ENCODE measurements around the gene TRPT1.
A peak's percentile ranks its signal among the peaks of the same experiment; 100 is the strongest.

The TRPT1 gene

GRCh38 chr11:64204464-64204989, 21.5 kb downstream of the TRPT1 start:
- H3K4me3 Mint-ChIP-seq = peak overlapping the region; percentile 53
- no peaks in the 10 kb centered on the region for H3K27me3 Mint-ChIP-seq
- DNase-seq (peak; percentile 75), ATAC-seq (peak; percentile 16)
- peaks cover 46% of the 10 kb centered on the region for H3K4me1 Mint-ChIP-seq
- no peaks in the 10 kb centered on the region for H3K9me3 Mint-ChIP-seq
- H3K36me3 Mint-ChIP-seq (ENCODE audit: low read depth) = peaks cover 76% of the 10 kb centered on the region
- H3K27ac Mint-ChIP-seq = peak overlapping the region; percentile 96

GRCh38 chr11:64204080-64204440, 21.9 kb downstream of the TRPT1 start:
- peak overlapping the region; percentile 96 for H3K27ac Mint-ChIP-seq
- no peak for ATAC-seq
- no peak for DNase-seq
- H3K4me3 Mint-ChIP-seq = no peak overlapping the region
- no peaks in the 10 kb centered on the region for H3K27me3 Mint-ChIP-seq
- peaks cover 42% of the 10 kb centered on the region for H3K4me1 Mint-ChIP-seq
- H3K9me3 Mint-ChIP-seq = no peaks in the 10 kb centered on the region
- H3K36me3 Mint-ChIP-seq (ENCODE audit: low read depth) = peaks cover 77% of the 10 kb centered on the region

GRCh38 chr11:64203421-64204079, 22.4 kb downstream of the TRPT1 start:
- H3K36me3 Mint-ChIP-seq (ENCODE audit: low read depth) = peaks cover 75% of the 10 kb centered on the region
- peak overlapping the region; percentile 40 for H3K27ac Mint-ChIP-seq
- H3K4me3 Mint-ChIP-seq = no peak overlapping the region

GRCh38 chr11:64202992-64203391, 23.0 kb downstream of the TRPT1 start:
- peaks cover 34% of the 10 kb centered on the region for H3K4me1 Mint-ChIP-seq
- DNase-seq (no peak), ATAC-seq (no peak)
- no peaks in the 10 kb centered on the region for H3K9me3 Mint-ChIP-seq
- H3K27me3 Mint-ChIP-seq = no peaks in the 10 kb centered on the region
- H3K27ac Mint-ChIP-seq = no peak overlapping the region
- H3K36me3 Mint-ChIP-seq (ENCODE audit: low read depth) = peaks cover 79% of the 10 kb centered on the region
- H3K4me3 Mint-ChIP-seq = no peak overlapping the region

More at GRCh38 chr11:64203421-64204079, 22.4 kb downstream of the TRPT1 start:
- Mint-ChIP-seq H3K9me3 (no peaks in the 10 kb centered on the region), H3K27me3 (no peaks in the 10 kb centered on the region), H3K4me1 (peaks cover 37% of the 10 kb centered on the region)
- ATAC-seq (no peak), DNase-seq (no peak)

GRCh38 chr11:64201543-64201942, 24.4 kb downstream of the TRPT1 start:
- Mint-ChIP-seq H3K4me1 (peaks cover 35% of the 10 kb centered on the region), H3K4me3 (no peak overlapping the region), H3K27ac (no peak overlapping the region), H3K9me3 (no peaks in the 10 kb centered on the region), H3K27me3 (no peaks in the 10 kb centered on the region), H3K36me3 (ENCODE audit: low read depth) (peaks cover 81% of the 10 kb centered on the region)
- ATAC-seq (no peak), DNase-seq (no peak)

GRCh38 chr11:64198511-64198910, 27.5 kb downstream of the TRPT1 start:
- no peaks in the 10 kb centered on the region for H3K9me3 Mint-ChIP-seq
- peaks cover 11% of the 10 kb centered on the region for H3K4me1 Mint-ChIP-seq
- H3K27ac Mint-ChIP-seq = no peak overlapping the region
- no peak for ATAC-seq
- DNase-seq = no peak
- H3K4me3 Mint-ChIP-seq = no peak overlapping the region
- no peaks in the 10 kb centered on the region for H3K27me3 Mint-ChIP-seq
- peaks cover 83% of the 10 kb centered on the region for H3K36me3 Mint-ChIP-seq (ENCODE audit: low read depth)

- H3K27ac Mint-ChIP-seq = no peak overlapping the region
- peaks cover 19% of the 10 kb centered on the region for H3K4me1 Mint-ChIP-seq
- no peaks in the 10 kb centered on the region for H3K27me3 Mint-ChIP-seq
- peaks cover 80% of the 10 kb centered on the region for H3K36me3 Mint-ChIP-seq (ENCODE audit: low read depth)
- ATAC-seq (no peak), DNase-seq (no peak)
- H3K4me3 Mint-ChIP-seq = no peak overlapping the region
- H3K9me3 Mint-ChIP-seq = no peaks in the 10 kb centered on the region
Measured at GRCh38 chr11:64196626-64197025, 29.4 kb downstream of the TRPT1 start.

GRCh38 chr11:64192434-64192833, 33.6 kb downstream of the TRPT1 start:
- ATAC-seq (no peak), DNase-seq (no peak)
- no peak overlapping the region for H3K27ac Mint-ChIP-seq
- no peaks in the 10 kb centered on the region for H3K9me3 Mint-ChIP-seq
- peaks cover 64% of the 10 kb centered on the region for H3K36me3 Mint-ChIP-seq (ENCODE audit: low read depth)
- no peaks in the 10 kb centered on the region for H3K27me3 Mint-ChIP-seq
- peaks cover 44% of the 10 kb centered on the region for H3K4me1 Mint-ChIP-seq
- no peak overlapping the region for H3K4me3 Mint-ChIP-seq

GRCh38 chr11:64186492-64187165, 39.4 kb downstream of the TRPT1 start:
- DNase-seq (peak; percentile 43), ATAC-seq (no peak)
- Mint-ChIP-seq H3K27me3 (peaks cover 6% of the 10 kb centered on the region), H3K9me3 (no peaks in the 10 kb centered on the region), H3K4me1 (peaks cover 60% of the 10 kb centered on the region), H3K36me3 (ENCODE audit: low read depth) (peaks cover 26% of the 10 kb centered on the region), H3K4me3 (no peak overlapping the region), H3K27ac (no peak overlapping the region)

GRCh38 chr11:64185693-64186491, 40.1 kb downstream of the TRPT1 start, which contains the start of gene STIP1:
Gene STIP1 (plus strand): TSS chr11:64186171. CDS start chr11:64186262, 91 bp downstream.
- peak within 1 kb of the TSS; percentile 94 for H3K4me3 Mint-ChIP-seq

GRCh38 chr11:64185175-64185692, 40.8 kb downstream of the TRPT1 start:
- Mint-ChIP-seq H3K4me1 (peaks cover 56% of the 10 kb centered on the region), H3K36me3 (ENCODE audit: low read depth) (peaks cover 22% of the 10 kb centered on the region), H3K4me3 (peak overlapping the region; percentile 94), H3K27ac (peak overlapping the region; percentile 98), H3K9me3 (no peaks in the 10 kb centered on the region), H3K27me3 (peaks cover 6% of the 10 kb centered on the region)
- ATAC-seq (no peak), DNase-seq (no peak)

More at GRCh38 chr11:64185693-64186491, 40.1 kb downstream of the TRPT1 start, which contains the start of gene STIP1:
- H3K36me3 Mint-ChIP-seq (ENCODE audit: low read depth) = peaks cover 26% of the 10 kb centered on the region
- peak within 1 kb of the TSS; percentile 98 for H3K27ac Mint-ChIP-seq
- DNase-seq (peak; percentile 99), ATAC-seq (peak; percentile 93)
- peaks cover 61% of the 10 kb centered on the region for H3K4me1 Mint-ChIP-seq
- H3K27me3 Mint-ChIP-seq = peaks cover 6% of the 10 kb centered on the region
- H3K9me3 Mint-ChIP-seq = no peaks in the 10 kb centered on the region

GRCh38 chr11:64183890-64184289, 42.1 kb downstream of the TRPT1 start:
- Mint-ChIP-seq H3K4me1 (peaks cover 49% of the 10 kb centered on the region), H3K36me3 (ENCODE audit: low read depth) (peaks cover 16% of the 10 kb centered on the region), H3K27ac (no peak overlapping the region), H3K27me3 (peaks cover 6% of the 10 kb centered on the region), H3K4me3 (peak overlapping the region; percentile 94), H3K9me3 (no peaks in the 10 kb centered on the region)
- DNase-seq (no peak), ATAC-seq (no peak)

- DNase-seq (peak; percentile 61), ATAC-seq (no peak)
- H3K27ac Mint-ChIP-seq = no peak overlapping the region
- H3K27me3 Mint-ChIP-seq = peaks cover 5% of the 10 kb centered on the region
- H3K4me3 Mint-ChIP-seq = peak overlapping the region; percentile 25
- H3K36me3 Mint-ChIP-seq (ENCODE audit: low read depth) = peaks cover 8% of the 10 kb centered on the region
- H3K4me1 Mint-ChIP-seq = peaks cover 56% of the 10 kb centered on the region
- no peaks in the 10 kb centered on the region for H3K9me3 Mint-ChIP-seq
Measured at GRCh38 chr11:64181506-64182411, 44.2 kb downstream of the TRPT1 start.

Measured in activated naive CD8-positive, alpha-beta T cell treated with anti-CD3 and anti-CD28 coated beads, Interleukin-2, amount 50 U/mL, for 24 hours (primary cell).